ENCODE results near the gene FLCN.

DNA sequence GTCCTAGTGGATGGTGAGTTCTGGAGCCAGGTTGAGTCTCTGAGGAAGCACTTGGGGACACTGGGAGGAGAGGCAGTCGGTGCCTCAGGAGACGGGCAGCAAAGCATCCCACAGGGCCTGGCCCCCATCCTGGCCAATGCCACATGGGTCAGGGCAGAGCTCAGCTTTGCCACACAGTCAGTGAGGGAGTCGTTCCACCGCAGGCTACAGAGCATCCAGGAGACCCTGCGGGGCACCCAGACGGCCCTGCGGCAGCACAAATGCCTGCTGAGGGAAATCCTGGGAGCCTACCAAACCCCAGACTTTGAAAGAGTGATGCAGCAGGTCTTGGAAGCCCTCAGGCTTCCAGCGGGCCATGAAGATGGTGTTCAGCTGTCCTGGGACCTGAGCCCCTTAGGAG is 70.5 kb downstream of the FLCN start:
- TF ChIP-seq, protein P1, sequence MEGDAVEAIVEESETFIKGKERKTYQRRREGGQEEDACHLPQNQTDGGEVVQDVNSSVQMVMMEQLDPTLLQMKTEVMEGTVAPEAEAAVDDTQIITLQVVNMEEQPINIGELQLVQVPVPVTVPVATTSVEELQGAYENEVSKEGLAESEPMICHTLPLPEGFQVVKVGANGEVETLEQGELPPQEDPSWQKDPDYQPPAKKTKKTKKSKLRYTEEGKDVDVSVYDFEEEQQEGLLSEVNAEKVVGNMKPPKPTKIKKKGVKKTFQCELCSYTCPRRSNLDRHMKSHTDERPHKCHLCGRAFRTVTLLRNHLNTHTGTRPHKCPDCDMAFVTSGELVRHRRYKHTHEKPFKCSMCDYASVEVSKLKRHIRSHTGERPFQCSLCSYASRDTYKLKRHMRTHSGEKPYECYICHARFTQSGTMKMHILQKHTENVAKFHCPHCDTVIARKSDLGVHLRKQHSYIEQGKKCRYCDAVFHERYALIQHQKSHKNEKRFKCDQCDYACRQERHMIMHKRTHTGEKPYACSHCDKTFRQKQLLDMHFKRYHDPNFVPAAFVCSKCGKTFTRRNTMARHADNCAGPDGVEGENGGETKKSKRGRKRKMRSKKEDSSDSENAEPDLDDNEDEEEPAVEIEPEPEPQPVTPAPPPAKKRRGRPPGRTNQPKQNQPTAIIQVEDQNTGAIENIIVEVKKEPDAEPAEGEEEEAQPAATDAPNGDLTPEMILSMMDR (IDR thresholded peaks at IDR 0.05): no peak
- TF ChIP-seq POLR2AphosphoS5 (IDR thresholded peaks at IDR 0.05; ENCODE audit: insufficient read depth in 1 of 2, low read depth in 1 of 2) (no peak), POLR2A (IDR thresholded peaks at IDR 0.05) (no peak)

All from vagina (tissue), 2 donors.